Neuronal stem cell (in vitro differentiated cells): ENCODE results near the gene TOGARAM1.

ENCODE experiments used
- DNase-seq: peaks from one replicate; pipeline ENCODE4 v3.0.0-alpha.2; 2013; ENCODE audit warnings: low spot score
- H2AFZ ChIP-seq: one replicate; pipeline ENCODE4 v1.6.1; 2013; ENCODE audit warnings: mild to moderate bottlenecking, low read length, inconsistent platforms
- H2AK5ac ChIP-seq: 2 replicates; pipeline ENCODE4 v1.6.1; 2013; ENCODE audit warnings: low read depth, mild to moderate bottlenecking, inconsistent platforms, low read length, moderate library complexity, mixed read lengths
- H2BK120ac ChIP-seq: 2 replicates; pipeline ENCODE4 v1.6.1; 2013; ENCODE audit warnings: low read depth, mild to moderate bottlenecking, inconsistent platforms, low read length, moderate library complexity, mixed read lengths
- H2BK12ac ChIP-seq: one replicate; pipeline ENCODE4 v1.6.1; 2013; ENCODE audit warnings: low read length, inconsistent platforms
- H2BK15ac ChIP-seq: 2 replicates; pipeline ENCODE4 v1.6.1; 2013; ENCODE audit warnings: mild to moderate bottlenecking, low read length, inconsistent platforms, mixed read lengths
- H2BK5ac ChIP-seq: one replicate; pipeline ENCODE4 v1.6.1; 2013; ENCODE audit warnings: inconsistent platforms, mild to moderate bottlenecking, low read length, moderate library complexity
- H3K14ac ChIP-seq: one replicate; pipeline ENCODE4 v1.6.1; 2013; ENCODE audit warnings: low read length, inconsistent platforms
- H3K18ac ChIP-seq: 2 replicates; pipeline ENCODE4 v1.6.1; 2013; ENCODE audit warnings: low read length, inconsistent platforms
- H3K23ac ChIP-seq: 2 replicates; pipeline ENCODE4 v1.6.1; 2013; ENCODE audit warnings: low read depth, mild to moderate bottlenecking, mixed read lengths, low read length, inconsistent platforms; ENCODE audit not compliant: poor library complexity
- H3K27ac ChIP-seq: replicated peaks from 3 replicates; pipeline ENCODE4 v1.5.1; 2013; ENCODE audit warnings: low read length, inconsistent platforms
- H3K27me3 ChIP-seq, 3 experiments: 2 replicates each; pipeline ENCODE4 v1.6.1; 2013; ENCODE audit warnings: low read length in 3 of 3, mild to moderate bottlenecking in 2 of 3, inconsistent platforms in 1 of 3, low read depth in 1 of 3, mixed read lengths in 1 of 3, moderate library complexity in 1 of 3; ENCODE audit not compliant: control insufficient read depth in 3 of 3, insufficient read depth in 3 of 3
- H3K36me3 ChIP-seq, 2 donors: replicated peaks in 1 of 2; 2 replicates each; pipeline ENCODE4 v1.6.1; 2013; ENCODE audit warnings: low read length in 2 of 2; ENCODE audit not compliant: control insufficient read depth in 2 of 2, insufficient read depth in 2 of 2
- H3K4ac ChIP-seq: 2 replicates; pipeline ENCODE4 v1.6.1; 2013; ENCODE audit warnings: inconsistent platforms, mild to moderate bottlenecking, low read length, moderate library complexity
- H3K4me1 ChIP-seq, 2 donors: 1 replicate in 1 of 2; 2 replicates in 1 of 2; pipeline ENCODE4 v1.6.1; 2013; ENCODE audit warnings: low read length in 2 of 2, low read depth in 1 of 2; ENCODE audit not compliant: control insufficient read depth in 2 of 2, insufficient read depth in 1 of 2
- H3K4me2 ChIP-seq: one replicate; pipeline ENCODE4 v1.6.1; 2013; ENCODE audit warnings: mild to moderate bottlenecking, low read length, inconsistent platforms; ENCODE audit not compliant: insufficient read depth, poor library complexity, severe bottlenecking
- H3K4me3 ChIP-seq, 2 donors: 2 replicates each; pipeline ENCODE4 v1.5.1; 2013; ENCODE audit warnings: low read length in 2 of 2, mild to moderate bottlenecking in 2 of 2, inconsistent platforms in 1 of 2, moderate library complexity in 1 of 2
- H3K79me1 ChIP-seq: one replicate; pipeline ENCODE4 v1.6.1; 2013; ENCODE audit warnings: low read depth, mild to moderate bottlenecking, inconsistent platforms, low read length, moderate library complexity
- H3K9ac ChIP-seq: one replicate; pipeline ENCODE4 v1.6.1; 2013; ENCODE audit warnings: mild to moderate bottlenecking, low read depth, low read length, inconsistent platforms; ENCODE audit not compliant: poor library complexity
- H3K9me3 ChIP-seq, 2 donors: replicated peaks in 1 of 2; 2 replicates each; pipeline versions ENCODE3 to v1.6.1; 2013; ENCODE audit warnings: low read length in 2 of 2, mild to moderate bottlenecking in 2 of 2, inconsistent platforms in 1 of 2, low read depth in 1 of 2, mixed read lengths in 1 of 2, moderate library complexity in 1 of 2; ENCODE audit not compliant: control insufficient read depth in 2 of 2, insufficient read depth in 1 of 2
- H4K8ac ChIP-seq: one replicate; pipeline ENCODE4 v1.6.1; 2013; ENCODE audit warnings: low read depth, mild to moderate bottlenecking, inconsistent platforms, low read length, moderate library complexity
- H4K91ac ChIP-seq: one replicate; pipeline ENCODE4 v1.6.1; 2013; ENCODE audit warnings: low read length, low read depth, mild to moderate bottlenecking, inconsistent platforms; ENCODE audit not compliant: poor library complexity
- WGBS, 2 donors: extraction: QIAGEN DNeasy Blood & Tissue Kit; methylation state at CpG; one replicate each; pipeline ENCODE4 v1.1.7; 2013; ENCODE audit warnings: missing lambda C conversion rate in 2 of 2, mixed read lengths in 1 of 2; ENCODE audit not compliant: insufficient read length in 2 of 2, insufficient replicate concordance in 1 of 2; ENCODE audit errors: extremely low coverage in 2 of 2; 5-methylcytosine and 5-hydroxymethylcytosine counted together

TOGARAM1 gene

DNA sequence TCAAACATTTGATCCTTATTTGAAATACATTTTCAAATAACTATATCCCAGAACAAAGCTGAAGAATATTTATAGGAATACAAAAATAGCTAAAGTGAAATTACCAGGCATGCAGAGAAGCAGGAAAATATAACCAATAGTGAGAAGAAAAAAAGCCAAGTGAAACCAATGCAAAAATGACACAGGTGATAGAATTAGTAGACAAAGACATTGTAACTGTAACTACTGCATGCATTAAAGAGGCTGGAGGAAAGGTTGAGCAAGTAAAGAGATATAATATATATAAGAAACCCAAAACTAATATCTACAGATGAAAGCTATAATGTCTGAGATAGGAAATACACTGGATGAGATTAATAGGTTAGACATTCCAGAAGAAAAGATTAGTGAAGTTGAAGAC, 72.7 kb downstream of the TOGARAM1 start:
- Histone ChIP-seq H2AFZ (no peak overlapping the region), H3K9ac (no peak overlapping the region), H2BK12ac (no peak overlapping the region), H3K27me3 (peaks cover 0 to 2% (median 0%) of the 10 kb centered on the region in 3 experiments), H3K4me3 (no peak overlapping the region), H2BK15ac (no peak overlapping the region), H3K36me3 (peaks cover 22 to 77% of the 10 kb centered on the region in 2 donors), H2AK5ac (no peak overlapping the region), H3K9me3 (peaks cover 16 to 24% of the 10 kb centered on the region in 2 donors), H4K8ac (no peak overlapping the region), H3K4me1 (no peaks in the 10 kb centered on the region), H3K4me2 (no peak overlapping the region), H3K23ac (no peak overlapping the region), H3K79me1 (no peaks in the 10 kb centered on the region), H3K14ac (no peak overlapping the region), H3K4ac (no peak overlapping the region), H2BK120ac (no peak overlapping the region), H3K18ac (no peak overlapping the region), H4K91ac (no peak overlapping the region), H3K27ac (no peak overlapping the region), H2BK5ac (no peak overlapping the region)
- no peak for DNase-seq

DNA sequence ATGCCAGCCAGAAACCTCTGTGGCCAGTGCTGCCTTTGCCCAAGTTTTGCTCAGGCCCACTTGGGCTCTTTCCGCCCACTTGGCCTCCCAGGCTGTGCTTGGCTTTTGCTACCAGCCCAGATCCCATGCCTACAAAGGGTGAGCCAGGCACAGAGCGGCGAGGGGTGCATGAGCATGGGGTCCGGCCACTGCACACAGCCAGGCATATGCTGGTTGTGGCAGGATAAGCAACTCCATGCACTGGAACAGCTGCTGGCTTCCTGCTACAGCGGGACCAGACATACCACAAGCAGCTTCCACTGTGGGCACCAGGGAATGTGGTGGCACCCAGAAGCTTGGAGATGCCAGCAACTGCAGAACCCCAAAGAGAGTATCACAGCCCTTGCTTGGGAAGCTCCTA, 76.3 kb downstream of the TOGARAM1 start:
- Histone ChIP-seq H4K91ac (no peak overlapping the region), H3K79me1 (no peaks in the 10 kb centered on the region), H4K8ac (no peak overlapping the region), H3K4me1 (no peaks in the 10 kb centered on the region), H3K9ac (no peak overlapping the region), H3K23ac (no peak overlapping the region), H3K27me3 (peaks cover 0 to 2% (median 0%) of the 10 kb centered on the region in 3 experiments), H2AK5ac (no peak overlapping the region), H2BK5ac (no peak overlapping the region), H2BK15ac (no peak overlapping the region), H2BK12ac (no peak overlapping the region), H3K4ac (no peak overlapping the region), H2AFZ (no peak overlapping the region), H3K14ac (no peak overlapping the region), H3K4me2 (no peak overlapping the region), H3K27ac (no peak overlapping the region), H2BK120ac (no peak overlapping the region), H3K36me3 (peaks cover 20 to 52% of the 10 kb centered on the region in 2 donors), H3K9me3 (peaks cover 17 to 26% of the 10 kb centered on the region in 2 donors), H3K4me3 (peak overlapping the region in 1 of 2 donors; percentile 70), H3K18ac (no peak overlapping the region)
- WGBS, 2 donors, result no CpG with 5 or more reads among the region's 5 CpGs
- no peak for DNase-seq

DNA sequence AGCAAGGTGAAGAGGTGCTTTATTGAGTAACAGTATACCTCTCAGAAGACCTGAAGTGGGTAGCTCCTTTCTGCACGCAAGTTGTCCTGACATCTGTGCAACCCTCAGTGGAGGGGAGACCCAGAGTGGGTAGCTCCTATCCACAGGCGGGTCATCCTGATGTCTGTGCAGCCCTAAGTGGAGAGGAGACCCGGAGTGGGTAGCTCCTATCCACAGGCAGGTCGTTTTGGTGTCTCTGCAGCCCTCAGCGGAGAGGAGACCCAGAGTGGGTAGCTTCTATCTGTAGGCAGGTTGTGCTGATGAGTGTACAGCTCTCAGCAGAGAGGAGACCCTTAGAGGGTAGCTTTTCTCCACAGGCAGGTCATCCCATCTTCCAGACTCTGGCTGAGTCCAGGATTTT, 76.9 kb downstream of the TOGARAM1 start:
- H3K36me3 ChIP-seq, result peaks cover 20 to 52% of the 10 kb centered on the region in 2 donors
- no peaks in the 10 kb centered on the region for H3K79me1 ChIP-seq
- no peak overlapping the region for H3K18ac ChIP-seq
- no peak overlapping the region for H2AK5ac ChIP-seq
- H3K14ac ChIP-seq, result no peak overlapping the region
- H3K23ac ChIP-seq, result no peak overlapping the region
- WGBS, 2 donors, result no CpG with 5 or more reads among the region's 5 CpGs
- H3K4me3 ChIP-seq, result no peak overlapping the region
- H2BK12ac ChIP-seq, result no peak overlapping the region
- no peak overlapping the region for H4K91ac ChIP-seq
- no peak overlapping the region for H3K4ac ChIP-seq
- peaks cover 17 to 26% of the 10 kb centered on the region in 2 donors for H3K9me3 ChIP-seq
- no peak for DNase-seq
- peaks cover 0 to 2% (median 0%) of the 10 kb centered on the region in 3 experiments for H3K27me3 ChIP-seq
- no peak overlapping the region for H4K8ac ChIP-seq
- H2BK15ac ChIP-seq, result no peak overlapping the region
- H3K4me2 ChIP-seq, result no peak overlapping the region
- no peak overlapping the region for H3K27ac ChIP-seq
- no peak overlapping the region for H3K9ac ChIP-seq
- H2AFZ ChIP-seq, result no peak overlapping the region
- H2BK120ac ChIP-seq, result no peak overlapping the region
- no peak overlapping the region for H2BK5ac ChIP-seq
- no peaks in the 10 kb centered on the region for H3K4me1 ChIP-seq

DNA sequence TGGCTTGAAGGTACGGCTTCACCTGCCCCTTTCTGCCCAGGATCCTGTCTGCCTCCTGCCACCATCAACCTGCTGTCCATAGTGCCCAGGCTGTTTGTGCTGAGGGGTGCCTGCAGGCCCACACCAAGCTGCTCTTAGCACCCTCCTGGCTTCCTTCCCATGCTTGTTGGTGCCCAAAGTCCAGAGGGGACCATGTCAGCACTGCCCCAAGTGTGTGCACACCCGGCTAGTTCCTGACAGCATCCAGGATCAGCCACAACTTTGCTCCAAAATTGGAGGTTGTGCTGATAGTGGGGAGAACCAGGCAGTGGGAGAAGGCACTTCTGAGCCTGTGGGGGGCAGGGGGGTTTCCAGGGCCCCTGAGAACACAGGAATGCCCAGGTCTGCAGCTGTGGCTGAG, 77.4 kb downstream of the TOGARAM1 start:
- Histone ChIP-seq H3K9me3 (peaks cover 17 to 26% of the 10 kb centered on the region in 2 donors), H3K4me3 (peak overlapping the region in 1 of 2 donors; percentile 32), H3K4me1 (no peaks in the 10 kb centered on the region), H2BK120ac (no peak overlapping the region), H3K14ac (no peak overlapping the region), H3K18ac (no peak overlapping the region), H3K9ac (no peak overlapping the region), H3K79me1 (no peaks in the 10 kb centered on the region), H2AFZ (no peak overlapping the region), H2BK15ac (no peak overlapping the region), H2BK5ac (peak overlapping the region; percentile 66), H3K27ac (no peak overlapping the region), H2BK12ac (peak overlapping the region; percentile 41), H3K4me2 (no peak overlapping the region), H4K91ac (no peak overlapping the region), H2AK5ac (no peak overlapping the region), H4K8ac (no peak overlapping the region), H3K36me3 (peaks cover 17 to 49% of the 10 kb centered on the region in 2 donors), H3K23ac (peak overlapping the region; percentile 55), H3K27me3 (peaks cover 0 to 2% (median 0%) of the 10 kb centered on the region in 3 experiments), H3K4ac (no peak overlapping the region)
- no peak for DNase-seq
- WGBS, 2 donors, result no CpG with 5 or more reads among the region's 2 CpGs
